ENCODE data around the gene LONP1.

- no peak for TF ChIP-seq POLR2A (IDR thresholded peaks at IDR 0.05)
- TF ChIP-seq CTCF (IDR thresholded peaks at IDR 0.05): no peak
Observed at GRCh38 chr19:5694167-5694955, 25.6 kb downstream of the LONP1 start.
